PC-3 (cell line): ENCODE data around the gene GNPDA1. TPM values are rescaled to one million over a fixed set of nuclear protein-coding genes. Genes with fewer than 3 reads are reported as not detected.

Source experiments
- ATAC-seq: fragments of 200-7000 bp; cut with Tn5 transposase; 2 replicates; pipeline ENCODE4 v1.9.1; 2020; ENCODE audit warnings: mild to moderate bottlenecking, moderate library complexity
- BruUV-seq: library from RNA; stranded (reverse); fragments of 400-500 nt; replicated peaks from 2 replicates; lab custom pipeline; 2021; lab: Mats Ljungman, UMichigan
- CTCF ChIA-PET: fragments of 300-600 bp; sonication (Branson Sonifier 250); formaldehyde crosslinking; loops from one replicate; lab custom pipeline; 2022; ENCODE audit warnings: antibody characterized with exemption; lab: Charles Lee
- POLR2A ChIA-PET: fragments of 300-600 bp; sonication (Branson Sonifier 250); formaldehyde crosslinking; loops from one replicate; lab custom pipeline; 2022; ENCODE audit warnings: antibody characterized with exemption; ENCODE audit not compliant: unreplicated experiment; lab: Charles Lee
- DNase-seq: peaks from one replicate; pipeline ENCODE4 v3.0.0-alpha.2; 2015
- H2AFZ ChIP-seq: fragments of 300-600 bp; sonication (generic); 2 replicates; pipeline ENCODE4 v1.6.0; 2016; ENCODE audit warnings: antibody characterized with exemption, low read length
- H3F3A ChIP-seq: fragments of 300-600 bp; sonication (generic); one replicate; pipeline ENCODE4 v1.6.0; 2017; ENCODE audit warnings: antibody characterized with exemption, low read length, control low read depth, mild to moderate bottlenecking; ENCODE audit not compliant: unreplicated experiment
- H3K27ac ChIP-seq: fragments of 300-600 bp; sonication (generic); 2 replicates; pipeline ENCODE4 v1.5.1; 2016; ENCODE audit warnings: mild to moderate bottlenecking, low read length
- H3K27me3 ChIP-seq: fragments of 300-600 bp; sonication (generic); 2 replicates; pipeline ENCODE4 v1.6.1; 2016; ENCODE audit warnings: low read length, mixed read lengths
- H3K36me3 ChIP-seq: fragments of 300-600 bp; sonication (generic); 2 replicates; pipeline ENCODE4 v1.6.1; 2016; ENCODE audit warnings: low read depth, mixed run types, low read length, mixed read lengths
- H3K4me1 ChIP-seq: fragments of 300-600 bp; sonication (generic); 2 replicates; pipeline ENCODE4 v1.5.1; 2016; ENCODE audit warnings: low read length; ENCODE audit not compliant: insufficient read depth
- H3K4me2 ChIP-seq: fragments of 300-600 bp; sonication (generic); 2 replicates; pipeline ENCODE4 v1.6.0; 2016; ENCODE audit warnings: low read length
- H3K4me3 ChIP-seq: fragments of 300-600 bp; sonication (generic); 2 replicates; pipeline ENCODE4 v1.5.1; 2016; ENCODE audit warnings: mild to moderate bottlenecking, low read length, mixed read lengths
- H3K79me2 ChIP-seq: fragments of 300-600 bp; sonication (generic); 2 replicates; pipeline ENCODE4 v1.6.1; 2017; ENCODE audit warnings: low read length, mixed read lengths
- H3K9ac ChIP-seq: fragments of 300-600 bp; sonication (generic); 2 replicates; pipeline ENCODE4 v1.6.0; 2016; ENCODE audit warnings: mild to moderate bottlenecking, low read length
- H3K9me2 ChIP-seq: fragments of 300-600 bp; sonication (generic); replicated peaks from 2 replicates; pipeline ENCODE4 v1.6.1; 2016; ENCODE audit warnings: mixed run types, low read length, mixed read lengths
- H3K9me3 ChIP-seq: fragments of 300-600 bp; sonication (generic); 2 replicates; pipeline ENCODE4 v1.6.1; 2016; ENCODE audit warnings: low read length, mixed read lengths
- H4K20me1 ChIP-seq: fragments of 300-600 bp; sonication (generic); 2 replicates; pipeline ENCODE4 v1.6.1; 2016; ENCODE audit warnings: low read length, mixed read lengths
- CTCF ChIP-seq: fragments of 300-600 bp; sonication (generic); conservative IDR thresholded peaks from 2 replicates; pipeline ENCODE4 v1.5.1; 2017; ENCODE audit warnings: antibody characterized with exemption, low read depth, mild to moderate bottlenecking, low read length
- EZH2 ChIP-seq: fragments of 300-600 bp; sonication (generic); IDR thresholded peaks from one replicate; pipeline ENCODE4 v1.6.1; 2017; ENCODE audit warnings: antibody characterized with exemption, mild to moderate bottlenecking, low read length; ENCODE audit not compliant: unreplicated experiment
- EZH2phosphoT487 ChIP-seq: fragments of 300-600 bp; sonication (generic); IDR thresholded peaks from 2 replicates; pipeline ENCODE4 v1.6.1; 2018; ENCODE audit warnings: mild to moderate bottlenecking, antibody characterized with exemption, low read length, borderline replicate concordance
- intact Hi-C: fragments of 100-400 bp; cut with micrococcal nuclease; formaldehyde crosslinking; loops from 2 replicates; pipeline ENCODE4 v1.9.0; 2023
- total RNA-seq: library from RNA; depleted of rRNA; stranded (reverse); fragments of >200 nt; gene quantifications from 2 replicates; pipeline ENCODE4 v1.2.3, GENCODE V29; 2014

Gene GNPDA1
- total RNA-seq, 1 experiment from 2014 or later = 34.7 TPM

- ATAC-seq = peak; percentile 44
- BruUV-seq = no TSS peak
- POLR2A ChIA-PET = interaction anchor here (0.7 kb wide), 1 partner anchor 20 kb away, joined by 6 read pairs; no protein-coding TSS in a partner anchor
- Histone ChIP-seq H3K36me3 (no peaks in the 10 kb centered on the region), H2AFZ (no peak overlapping the region), H3K4me3 (peak overlapping the region; percentile 22; the same call in 1 of the 2 replicates), H3K9me2 (no peaks in the 10 kb centered on the region), H3K79me2 (peaks cover 13% of the 10 kb centered on the region), H3K9me3 (no peaks in the 10 kb centered on the region), H3K27ac (peak overlapping the region; percentile 90), H3K4me2 (peak overlapping the region; percentile 68), H3K27me3 (no peaks in the 10 kb centered on the region), H3F3A (no peaks in the 10 kb centered on the region), H3K4me1 (peaks cover 38% of the 10 kb centered on the region), H4K20me1 (no peaks in the 10 kb centered on the region), H3K9ac (peak overlapping the region; percentile 21)
- CTCF ChIA-PET = interaction anchor here (0.5 to 0.7 kb wide), 5 partner anchors 12 to 125 kb away, joined by 3 to 10 read pairs (median 3); no protein-coding TSS in a partner anchor
- intact Hi-C loops = loop anchor here (2.0 kb wide), 1 partner anchor 96 kb away; no protein-coding TSS in a partner anchor
- TF ChIP-seq EZH2phosphoT487 (no peak), CTCF (peak; percentile 67)
- DNase-seq = peak; percentile 92
Observed at GRCh38 chr5:142014911-142015584, 2.2 kb upstream of the GNPDA1 start.

- peak overlapping the region; percentile 99 for H3K4me2 ChIP-seq
- ATAC-seq (no peak), DNase-seq (peak; percentile 49)
- peaks cover 38% of the 10 kb centered on the region for H3K4me1 ChIP-seq
- no peak overlapping the region for H3K4me3 ChIP-seq
- no peaks in the 10 kb centered on the region for H3K36me3 ChIP-seq
- ChIA-PET POLR2A (interaction anchor here (0.6 kb wide), 1 partner anchor 126 kb away, joined by 5 read pairs; no protein-coding TSS in a partner anchor), CTCF (interaction anchor here (0.5 to 0.6 kb wide), 3 partner anchors 44 to 126 kb away, joined by 3 read pairs; no protein-coding TSS in a partner anchor)
- no peaks in the 10 kb centered on the region for H3K9me2 ChIP-seq
- no peaks in the 10 kb centered on the region for H3K27me3 ChIP-seq
- no TSS peak for BruUV-seq
- intact Hi-C loops = loop anchor here (2.0 kb wide), 1 partner anchor 97 kb away; no protein-coding TSS in a partner anchor
- peak overlapping the region; percentile 90 for H3K27ac ChIP-seq
- no peaks in the 10 kb centered on the region for H4K20me1 ChIP-seq
- H3K9ac ChIP-seq = no peak overlapping the region
- peaks cover 13% of the 10 kb centered on the region for H3K79me2 ChIP-seq
- H3F3A ChIP-seq = no peaks in the 10 kb centered on the region
- H2AFZ ChIP-seq = no peak overlapping the region
- TF ChIP-seq CTCF = no peak
- no peak for TF ChIP-seq EZH2
- no peak for TF ChIP-seq EZH2phosphoT487
- H3K9me3 ChIP-seq = no peaks in the 10 kb centered on the region
Observed at GRCh38 chr5:142013734-142014521, 1.1 kb upstream of the GNPDA1 start.
